ENCODE data around the gene THSD4.

DNA sequence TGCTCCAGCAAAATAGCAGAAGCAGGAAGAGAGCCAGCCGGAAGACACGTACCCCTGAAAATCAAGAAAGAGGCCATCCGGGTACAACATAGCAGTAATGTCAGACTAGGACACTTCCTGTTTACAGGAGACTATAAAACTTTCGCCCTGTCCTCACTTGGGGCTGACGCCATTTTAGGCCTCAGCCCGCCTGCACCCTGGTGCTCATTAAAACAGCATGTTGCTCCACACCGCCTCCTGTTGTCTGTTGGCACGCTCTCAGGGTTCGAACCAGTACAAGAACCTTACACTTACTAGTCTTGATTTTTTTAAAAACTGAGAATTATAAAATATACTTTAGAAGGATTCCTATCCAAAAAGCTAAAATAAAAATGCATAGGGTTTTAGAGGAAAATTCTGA, 535.3 kb downstream of the THSD4 start:
- TF ChIP-seq CEBPB (IDR thresholded peaks at IDR 0.05) (no peak), CTCF (IDR thresholded peaks at IDR 0.05) (no peak), HMGXB4 (CRISPR knock-in tag; IDR thresholded peaks at IDR 0.05; ENCODE audit: borderline replicate concordance) (no peak)

All from A549 (cell line).